ENCODE results near the gene SORL1. TPM values are rescaled to one million over a fixed set of nuclear protein-coding genes. Genes with fewer than 3 reads are reported as not detected.

The SORL1 gene
- total RNA-seq, 1 experiment from 2014 or later = 4.9 TPM

- no peaks in the 10 kb centered on the region for H3K36me3 ChIP-seq (ENCODE audit: low read depth)
- no peaks in the 10 kb centered on the region for H3F3A ChIP-seq (ENCODE audit: insufficient read depth, low read depth)
- H2AFZ ChIP-seq = no peak overlapping the region
- peaks cover 11% of the 10 kb centered on the region; the same call in 1 of the 2 replicates for H3K27me3 ChIP-seq (ENCODE audit: insufficient read depth, low read depth)
- no peaks in the 10 kb centered on the region for H3K79me2 ChIP-seq (ENCODE audit: low read depth)
- intact Hi-C loops (cut with micrococcal nuclease; ENCODE audit: unreplicated experiment) = no loop called here
- H3K9me2 ChIP-seq (ENCODE audit: insufficient read depth) = no peaks in the 10 kb centered on the region
- BruUV-seq (replicated peaks) = no TSS peak
- ChIA-PET POLR2A (ENCODE audit: unreplicated experiment) (no interaction called here), CTCF (no interaction called here)
- H3K4me2 ChIP-seq = no peak overlapping the region
- no peak overlapping the region for H3K27ac ChIP-seq
- no peaks in the 10 kb centered on the region for H3K9me3 ChIP-seq (ENCODE audit: insufficient read depth, low read depth)
- peaks cover 15% of the 10 kb centered on the region for H3K4me1 ChIP-seq (replicated peaks; ENCODE audit: insufficient read depth)
- H4K20me1 ChIP-seq (ENCODE audit: insufficient read depth) = 0 out of 2 replicates have a peak, but pooled peaks cover 3% of the 10 kb centered on the region
- no peak for TF ChIP-seq EZH2 (IDR thresholded peaks at IDR 0.05; ENCODE audit: low read depth)
- TF ChIP-seq CTCF (conservative IDR thresholded peaks at IDR 0.05) = no peak
- no peak overlapping the region for H3K4me3 ChIP-seq
- DNase-seq = no peak
These were observed 30.8 kb upstream of the SORL1 start for GRCh38 chr11:121421149-121421901.

GRCh38 chr11:121422675-121423074 is 29.4 kb upstream of the SORL1 start:
- Histone ChIP-seq H3K9me2 (ENCODE audit: insufficient read depth) (no peaks in the 10 kb centered on the region), H3K27me3 (ENCODE audit: insufficient read depth, low read depth) (peaks cover 13% of the 10 kb centered on the region; the same call in 1 of the 2 replicates), H3K4me2 (no peak overlapping the region), H3K4me3 (no peak overlapping the region), H4K20me1 (ENCODE audit: insufficient read depth) (0 out of 2 replicates have a peak, but pooled peaks cover 3% of the 10 kb centered on the region), H3F3A (ENCODE audit: insufficient read depth, low read depth) (no peaks in the 10 kb centered on the region), H3K36me3 (ENCODE audit: low read depth) (no peaks in the 10 kb centered on the region), H3K9me3 (ENCODE audit: insufficient read depth, low read depth) (no peaks in the 10 kb centered on the region), H2AFZ (no peak overlapping the region), H3K79me2 (ENCODE audit: low read depth) (no peaks in the 10 kb centered on the region), H3K4me1 (replicated peaks; ENCODE audit: insufficient read depth) (peaks cover 1% of the 10 kb centered on the region; the same call in 1 of the 2 replicates), H3K27ac (no peak overlapping the region)
- no TSS peak for BruUV-seq (replicated peaks)
- ChIA-PET POLR2A (ENCODE audit: unreplicated experiment) (no interaction called here), CTCF (no interaction called here)
- TF ChIP-seq CTCF (conservative IDR thresholded peaks at IDR 0.05) = no peak
- no peak for DNase-seq
- intact Hi-C loops (cut with micrococcal nuclease; ENCODE audit: unreplicated experiment) = no loop called here

DNA sequence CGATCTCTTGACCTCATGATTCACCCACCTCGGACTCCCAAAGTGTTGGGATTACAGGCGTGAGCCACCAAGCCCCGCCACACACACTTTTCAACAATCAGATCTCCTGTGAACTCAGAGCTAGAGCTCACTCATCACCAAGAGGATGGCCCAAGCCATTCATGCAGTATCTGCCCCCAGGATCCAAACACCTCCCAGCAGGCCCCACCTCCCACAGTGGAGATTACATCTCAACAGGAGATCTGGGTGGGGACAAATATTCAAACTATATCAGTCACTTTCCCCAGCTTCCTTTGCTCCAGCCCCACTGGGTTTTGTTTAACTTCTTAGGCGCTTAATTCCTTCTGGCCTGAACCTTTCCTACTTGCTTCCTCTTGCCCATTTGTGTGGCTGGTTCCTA is 26.3 kb upstream of the SORL1 start:
- CTCF ChIA-PET = no interaction called here
- H2AFZ ChIP-seq = no peak overlapping the region

More for the DNA sequence above, 26.3 kb upstream of the SORL1 start:
- no peak for TF ChIP-seq CTCF (conservative IDR thresholded peaks at IDR 0.05)
- TF ChIP-seq EZH2 (IDR thresholded peaks at IDR 0.05; ENCODE audit: low read depth) = no peak
- no peak for DNase-seq
- H3K4me1 ChIP-seq (replicated peaks; ENCODE audit: insufficient read depth) = no peaks in the 10 kb centered on the region
- no peak overlapping the region for H3K4me3 ChIP-seq
- no TSS peak for BruUV-seq (replicated peaks)
- H3K27ac ChIP-seq = no peak overlapping the region
- H3K36me3 ChIP-seq (ENCODE audit: low read depth) = no peaks in the 10 kb centered on the region
- H3K4me2 ChIP-seq = no peak overlapping the region
- no peaks in the 10 kb centered on the region for H3F3A ChIP-seq (ENCODE audit: insufficient read depth, low read depth)
- intact Hi-C loops (cut with micrococcal nuclease; ENCODE audit: unreplicated experiment) = no loop called here
- H3K9me3 ChIP-seq (ENCODE audit: insufficient read depth, low read depth) = no peaks in the 10 kb centered on the region
- no peaks in the 10 kb centered on the region for H3K9me2 ChIP-seq (ENCODE audit: insufficient read depth)
- peaks cover 24% of the 10 kb centered on the region for H3K27me3 ChIP-seq (ENCODE audit: insufficient read depth, low read depth)
- H4K20me1 ChIP-seq (ENCODE audit: insufficient read depth) = 0 out of 2 replicates have a peak, but pooled peaks cover 3% of the 10 kb centered on the region
- no peaks in the 10 kb centered on the region for H3K79me2 ChIP-seq (ENCODE audit: low read depth)
- POLR2A ChIA-PET (ENCODE audit: unreplicated experiment) = no interaction called here
